Thyroid gland (tissue), 4 donors: ENCODE data around the gene ZNF507. TPM values are rescaled to one million over a fixed set of nuclear protein-coding genes. Genes with fewer than 3 reads are reported as not detected.

Experiments used
- DNase-seq, 2 donors: peaks; one replicate each; pipeline ENCODE4 v3.0.0-alpha.2; 2019
- H3K27ac ChIP-seq, 3 donors: fragments of 200-600 bp; sonication (generic); 1 replicate in 2 of 3; 2 replicates in 1 of 3; pipeline ENCODE4 v1.5.1; 2016 to 2019; ENCODE audit warnings: mild to moderate bottlenecking in 1 of 3, moderate library complexity in 1 of 3
- H3K27me3 ChIP-seq: fragments of 200-600 bp; sonication (generic); one replicate; pipeline ENCODE4 v1.5.1; 2019
- H3K36me3 ChIP-seq, 2 donors: fragments of 200-600 bp; sonication (generic); one replicate each; pipeline ENCODE4 v1.5.1; 2016 to 2019
- H3K4me1 ChIP-seq, 2 donors: fragments of 200-600 bp; sonication (generic); one replicate each; pipeline ENCODE4 v1.5.1; 2017 to 2019
- H3K4me3 ChIP-seq, 3 donors: fragments of 200-600 bp; sonication (generic); replicated peaks in 1 of 3; 1 replicate in 2 of 3; 2 replicates in 1 of 3; pipeline ENCODE4 v1.5.1; 2016; ENCODE audit warnings: mild to moderate bottlenecking in 1 of 3
- H3K9me3 ChIP-seq: fragments of 200-600 bp; sonication (generic); one replicate; pipeline ENCODE4 v1.5.1; 2017
- POLR2A ChIP-seq, 2 donors: fragments of 450-650 bp; IDR thresholded peaks; one replicate each; pipeline ENCODE4 v1.6.1; 2017; ENCODE audit warnings: antibody characterized with exemption in 2 of 2, mild to moderate bottlenecking in 2 of 2, moderate library complexity in 1 of 2
- WGBS, 2 donors: methylation state at CpG; one replicate each; pipeline ENCODE4 v1.1.5; 2017; 5-methylcytosine and 5-hydroxymethylcytosine counted together
- intact Hi-C: fragments of 100-400 bp; cut with DNase I; formaldehyde crosslinking; loops from one replicate; pipeline ENCODE4 v1.15.1; 2023
- total RNA-seq, 4 donors: library from RNA; depleted of rRNA; stranded (reverse); fragments of >200 nt; gene quantifications; one replicate each; pipeline ENCODE4 v1.2.3, GENCODE V29; 2016
- TF ChIP-seq, protein P1 (sequence below), 6 experiments: fragments of 200-600 bp in 3 of 6; fragments of 450-650 bp in 3 of 6; sonication (generic) in 3 of 6; IDR thresholded peaks; one replicate each; pipeline ENCODE4 v1.5.1; 2016 to 2019; ENCODE audit warnings: antibody characterized with exemption in 6 of 6, mild to moderate bottlenecking in 2 of 6, inconsistent platforms in 1 of 6, moderate library complexity in 1 of 6

Gene ZNF507
- total RNA-seq, 4 donors from 2014 or later, result 28.6 to 46.9 (median 38.0) TPM

- H3K9me3 ChIP-seq, result no peaks in the 10 kb centered on the region
- no peaks in the 10 kb centered on the region for H3K27me3 ChIP-seq
- H3K27ac ChIP-seq, result peak overlapping the region in 2 of 3 donors; percentile 20 to 64
- intact Hi-C loops, result no loop called here
- peaks cover 37 to 62% of the 10 kb centered on the region in 2 donors for H3K4me1 ChIP-seq
- WGBS, 2 donors, result 96 to 97% methylated on average over 9 of the region's 9 CpGs
- TF ChIP-seq POLR2A (IDR thresholded peaks at IDR 0.05), result no peak
- TF ChIP-seq, protein P1, sequence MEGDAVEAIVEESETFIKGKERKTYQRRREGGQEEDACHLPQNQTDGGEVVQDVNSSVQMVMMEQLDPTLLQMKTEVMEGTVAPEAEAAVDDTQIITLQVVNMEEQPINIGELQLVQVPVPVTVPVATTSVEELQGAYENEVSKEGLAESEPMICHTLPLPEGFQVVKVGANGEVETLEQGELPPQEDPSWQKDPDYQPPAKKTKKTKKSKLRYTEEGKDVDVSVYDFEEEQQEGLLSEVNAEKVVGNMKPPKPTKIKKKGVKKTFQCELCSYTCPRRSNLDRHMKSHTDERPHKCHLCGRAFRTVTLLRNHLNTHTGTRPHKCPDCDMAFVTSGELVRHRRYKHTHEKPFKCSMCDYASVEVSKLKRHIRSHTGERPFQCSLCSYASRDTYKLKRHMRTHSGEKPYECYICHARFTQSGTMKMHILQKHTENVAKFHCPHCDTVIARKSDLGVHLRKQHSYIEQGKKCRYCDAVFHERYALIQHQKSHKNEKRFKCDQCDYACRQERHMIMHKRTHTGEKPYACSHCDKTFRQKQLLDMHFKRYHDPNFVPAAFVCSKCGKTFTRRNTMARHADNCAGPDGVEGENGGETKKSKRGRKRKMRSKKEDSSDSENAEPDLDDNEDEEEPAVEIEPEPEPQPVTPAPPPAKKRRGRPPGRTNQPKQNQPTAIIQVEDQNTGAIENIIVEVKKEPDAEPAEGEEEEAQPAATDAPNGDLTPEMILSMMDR (IDR thresholded peaks at IDR 0.05), result no peak
- peaks cover 14 to 25% of the 10 kb centered on the region in 2 donors for H3K36me3 ChIP-seq
- no peak overlapping the region for H3K4me3 ChIP-seq
- no peak for DNase-seq
Observed at GRCh38 chr19:32359581-32359980, 14.2 kb downstream of the ZNF507 start.

- Histone ChIP-seq H3K27me3 (no peaks in the 10 kb centered on the region), H3K36me3 (peaks cover 13 to 21% of the 10 kb centered on the region in 2 donors), H3K4me1 (peaks cover 33 to 51% of the 10 kb centered on the region in 2 donors), H3K4me3 (no peak overlapping the region), H3K9me3 (no peaks in the 10 kb centered on the region), H3K27ac (peak overlapping the region; percentile 46 to 92 (median 90))
- TF ChIP-seq POLR2A (IDR thresholded peaks at IDR 0.05), result no peak
- TF ChIP-seq, protein P1 (IDR thresholded peaks at IDR 0.05), result no peak
- intact Hi-C loops, result no loop called here
- no peak for DNase-seq
- WGBS, 2 donors, result 91 to 95% methylated on average over 9 of the region's 9 CpGs
Observed at GRCh38 chr19:32361574-32362317, 16.3 kb downstream of the ZNF507 start.

- 88 to 89% methylated on average over 5 of the region's 5 CpGs for WGBS, 2 donors
- Histone ChIP-seq H3K27ac (peak overlapping the region; percentile 46 to 92 (median 90)), H3K27me3 (no peaks in the 10 kb centered on the region), H3K36me3 (peaks cover 8 to 16% of the 10 kb centered on the region in 2 donors), H3K4me1 (peaks cover 33 to 48% of the 10 kb centered on the region in 2 donors), H3K4me3 (no peak overlapping the region), H3K9me3 (no peaks in the 10 kb centered on the region)
- no peak for DNase-seq
- TF ChIP-seq, protein P1 (IDR thresholded peaks at IDR 0.05), result no peak
- TF ChIP-seq POLR2A (IDR thresholded peaks at IDR 0.05), result no peak
- intact Hi-C loops, result no loop called here
Observed at GRCh38 chr19:32362318-32362691, 16.9 kb downstream of the ZNF507 start.

GRCh38 chr19:32363175-32363574, 17.8 kb downstream of the ZNF507 start:
- H3K4me3 ChIP-seq, result no peak overlapping the region
- peak; percentile 70 to 73 for DNase-seq
- H3K4me1 ChIP-seq, result peaks cover 30 to 40% of the 10 kb centered on the region in 2 donors
- WGBS, 2 donors, result 41 to 45% methylated on average over 3 of the region's 3 CpGs
- peak overlapping the region; percentile 90 to 95 (median 92) for H3K27ac ChIP-seq
- no peaks in the 10 kb centered on the region for H3K9me3 ChIP-seq
- intact Hi-C loops, result no loop called here
- peaks cover 8 to 9% of the 10 kb centered on the region in 2 donors for H3K36me3 ChIP-seq
- no peaks in the 10 kb centered on the region for H3K27me3 ChIP-seq
- no peak for TF ChIP-seq POLR2A (IDR thresholded peaks at IDR 0.05)
- TF ChIP-seq, protein P1 (IDR thresholded peaks at IDR 0.05), result no peak

GRCh38 chr19:32363632-32364031, 18.2 kb downstream of the ZNF507 start:
- peak overlapping the region; percentile 90 to 95 (median 92) for H3K27ac ChIP-seq
- intact Hi-C loops, result no loop called here
- TF ChIP-seq POLR2A (IDR thresholded peaks at IDR 0.05), result no peak
- TF ChIP-seq, protein P1 (IDR thresholded peaks at IDR 0.05), result no peak
- peaks cover 25 to 35% of the 10 kb centered on the region in 2 donors for H3K4me1 ChIP-seq
- WGBS, 2 donors, result 93 to 96% methylated on average over 3 of the region's 3 CpGs
- DNase-seq, result no peak
- no peak overlapping the region for H3K4me3 ChIP-seq
- H3K36me3 ChIP-seq, result peaks cover 8 to 9% of the 10 kb centered on the region in 2 donors
- H3K9me3 ChIP-seq, result no peaks in the 10 kb centered on the region
- H3K27me3 ChIP-seq, result no peaks in the 10 kb centered on the region
